RWPE2 (cell line): Measurements from ENCODE around the gene KREMEN1.
A peak's percentile ranks its signal among the peaks of the same experiment; 100 is the strongest.

Experiments used
- ATAC-seq: fragments of 200-7000 bp; cut with Tn5 transposase; 3 replicates; pipeline ENCODE4 v1.9.1; 2021; ENCODE audit warnings: low read depth
- DNase-seq: peaks from one replicate; pipeline ENCODE4 v3.0.0-alpha.2; 2020; ENCODE audit warnings: low spot score
- H3K27ac ChIP-seq: fragments of 450-650 bp; 2 replicates; pipeline ENCODE4 v1.5.1; 2017; ENCODE audit warnings: mild to moderate bottlenecking; ENCODE audit not compliant: poor library complexity, severe bottlenecking
- H3K27me3 ChIP-seq: fragments of 250-450 bp; sonication (Bioruptor Pico); 2 replicates; pipeline ENCODE4 v1.5.1; 2021; ENCODE audit warnings: mild to moderate bottlenecking, moderate library complexity; ENCODE audit not compliant: insufficient read depth, poor library complexity, severe bottlenecking
- H3K36me3 ChIP-seq: fragments of 250-450 bp; sonication (Bioruptor Pico); 2 replicates; pipeline ENCODE4 v1.5.1; 2020; ENCODE audit warnings: low read depth, mild to moderate bottlenecking, moderate library complexity
- H3K4me1 ChIP-seq: fragments of 250-450 bp; sonication (Bioruptor Pico); 2 replicates; pipeline ENCODE4 v1.5.1; 2021; ENCODE audit warnings: mild to moderate bottlenecking, moderate library complexity; ENCODE audit not compliant: insufficient read depth, poor library complexity, severe bottlenecking
- H3K4me3 ChIP-seq: fragments of 250-450 bp; sonication (Bioruptor Pico); 2 replicates; pipeline ENCODE4 v1.5.1; 2021; ENCODE audit warnings: mild to moderate bottlenecking, moderate library complexity; ENCODE audit not compliant: severe bottlenecking
- H3K9me3 ChIP-seq: fragments of 250-450 bp; sonication (Bioruptor Pico); 2 replicates; pipeline ENCODE4 v1.5.1; 2021; ENCODE audit warnings: mild to moderate bottlenecking, moderate library complexity; ENCODE audit not compliant: severe bottlenecking
- CTCF ChIP-seq: fragments of 450-650 bp; IDR thresholded peaks from one replicate; pipeline ENCODE4 v1.5.1; 2017; ENCODE audit warnings: mild to moderate bottlenecking, moderate library complexity; ENCODE audit not compliant: poor library complexity, severe bottlenecking

KREMEN1 gene

GRCh38 chr22:29213493-29213892, 140.7 kb downstream of the KREMEN1 start:
- H3K27ac ChIP-seq: no peak overlapping the region
- no peaks in the 10 kb centered on the region for H3K36me3 ChIP-seq
- H3K4me1 ChIP-seq: no peaks in the 10 kb centered on the region
- no peak for TF ChIP-seq CTCF
- H3K9me3 ChIP-seq: no peaks in the 10 kb centered on the region
- ATAC-seq (no peak), DNase-seq (no peak)
- H3K27me3 ChIP-seq: no peaks in the 10 kb centered on the region
- H3K4me3 ChIP-seq: no peak overlapping the region

GRCh38 chr22:29214232-29214631, 141.4 kb downstream of the KREMEN1 start:
- TF ChIP-seq CTCF: no peak
- no peaks in the 10 kb centered on the region for H3K4me1 ChIP-seq
- no peaks in the 10 kb centered on the region for H3K27me3 ChIP-seq
- H3K36me3 ChIP-seq: no peaks in the 10 kb centered on the region
- DNase-seq (no peak), ATAC-seq (no peak)
- no peak overlapping the region for H3K27ac ChIP-seq
- H3K9me3 ChIP-seq: no peaks in the 10 kb centered on the region
- H3K4me3 ChIP-seq: no peak overlapping the region

- H3K27ac ChIP-seq: no peak overlapping the region
- H3K36me3 ChIP-seq: no peaks in the 10 kb centered on the region
- ATAC-seq (no peak), DNase-seq (peak; percentile 43)
- TF ChIP-seq CTCF: no peak
- no peak overlapping the region for H3K4me3 ChIP-seq
- H3K4me1 ChIP-seq: no peaks in the 10 kb centered on the region
- no peaks in the 10 kb centered on the region for H3K9me3 ChIP-seq
- H3K27me3 ChIP-seq: no peaks in the 10 kb centered on the region
Observed at GRCh38 chr22:29215012-29215860, 142.4 kb downstream of the KREMEN1 start.

GRCh38 chr22:29216011-29216872, 143.4 kb downstream of the KREMEN1 start:
- Histone ChIP-seq H3K4me3 (no peak overlapping the region), H3K36me3 (no peaks in the 10 kb centered on the region), H3K27me3 (no peaks in the 10 kb centered on the region), H3K4me1 (no peaks in the 10 kb centered on the region), H3K27ac (no peak overlapping the region), H3K9me3 (no peaks in the 10 kb centered on the region)
- DNase-seq: no peak
- no peak for ATAC-seq
- TF ChIP-seq CTCF: no peak
